Measurements from ENCODE around the gene PLCB4. TPM values are rescaled to one million over a fixed set of nuclear protein-coding genes. Genes with fewer than 3 reads are reported as not detected.

Gene PLCB4
- total RNA-seq, 2 experiments from 2014 or later = 0.06 TPM; not detected in 1

DNA sequence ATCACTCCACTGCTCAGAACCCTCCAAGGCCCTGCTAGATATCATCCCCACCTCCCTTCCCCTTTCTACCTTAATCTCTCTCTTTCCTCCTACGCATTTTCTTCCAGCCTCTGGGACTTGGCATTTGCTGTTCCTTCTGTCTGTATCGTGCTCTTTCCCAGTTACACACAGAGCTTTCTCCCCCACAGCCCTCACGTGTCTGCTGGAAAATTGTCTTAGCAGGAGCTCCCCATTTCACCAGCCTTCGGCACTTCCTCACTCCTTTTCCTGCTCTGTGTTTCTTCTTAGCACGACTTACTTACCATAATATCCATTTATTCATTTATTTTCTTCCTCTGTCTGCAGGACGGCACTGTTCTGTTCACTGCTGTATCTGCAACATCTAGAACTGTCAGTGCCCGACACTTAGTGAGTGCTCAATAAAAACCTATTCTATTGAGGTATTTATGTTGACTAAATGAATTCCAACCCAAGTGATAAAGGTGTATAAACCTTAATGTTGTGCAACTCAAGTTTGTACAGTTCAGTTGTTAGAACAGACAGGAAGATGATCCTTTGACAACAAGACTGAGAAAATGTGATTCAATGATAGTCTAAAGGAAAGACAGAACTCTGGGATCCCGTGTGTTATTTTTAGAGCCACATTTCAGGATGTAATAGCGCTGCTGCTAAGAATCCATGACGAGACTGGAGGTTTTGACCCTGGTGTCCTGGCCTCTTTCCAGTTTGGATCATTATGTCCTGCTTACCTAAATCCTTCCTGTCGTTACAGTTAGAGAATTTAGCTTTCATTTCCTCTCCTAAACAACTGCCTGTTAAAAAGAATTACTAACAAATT is 275.4 kb downstream of the PLCB4 start:
- TF ChIP-seq, protein P1, sequence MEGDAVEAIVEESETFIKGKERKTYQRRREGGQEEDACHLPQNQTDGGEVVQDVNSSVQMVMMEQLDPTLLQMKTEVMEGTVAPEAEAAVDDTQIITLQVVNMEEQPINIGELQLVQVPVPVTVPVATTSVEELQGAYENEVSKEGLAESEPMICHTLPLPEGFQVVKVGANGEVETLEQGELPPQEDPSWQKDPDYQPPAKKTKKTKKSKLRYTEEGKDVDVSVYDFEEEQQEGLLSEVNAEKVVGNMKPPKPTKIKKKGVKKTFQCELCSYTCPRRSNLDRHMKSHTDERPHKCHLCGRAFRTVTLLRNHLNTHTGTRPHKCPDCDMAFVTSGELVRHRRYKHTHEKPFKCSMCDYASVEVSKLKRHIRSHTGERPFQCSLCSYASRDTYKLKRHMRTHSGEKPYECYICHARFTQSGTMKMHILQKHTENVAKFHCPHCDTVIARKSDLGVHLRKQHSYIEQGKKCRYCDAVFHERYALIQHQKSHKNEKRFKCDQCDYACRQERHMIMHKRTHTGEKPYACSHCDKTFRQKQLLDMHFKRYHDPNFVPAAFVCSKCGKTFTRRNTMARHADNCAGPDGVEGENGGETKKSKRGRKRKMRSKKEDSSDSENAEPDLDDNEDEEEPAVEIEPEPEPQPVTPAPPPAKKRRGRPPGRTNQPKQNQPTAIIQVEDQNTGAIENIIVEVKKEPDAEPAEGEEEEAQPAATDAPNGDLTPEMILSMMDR (IDR thresholded peaks at IDR 0.05) = no peak
- no peak for ATAC-seq (ENCODE audit: poor library complexity)
- no peak overlapping the region for H3K27ac ChIP-seq (ENCODE audit: low read depth in 1 of 2, low read length in 2 of 2)
- no peaks in the 10 kb centered on the region for H3K9me3 Mint-ChIP-seq
- H3K36me3 Mint-ChIP-seq (ENCODE audit: low read depth) = no peaks in the 10 kb centered on the region
- H3K27me3 ChIP-seq (ENCODE audit: control insufficient read depth in 1 of 2, insufficient read depth in 2 of 2, low read length in 2 of 2) = no peaks in the 10 kb centered on the region
- no peak overlapping the region for H3K4me3 ChIP-seq (ENCODE audit: low read length)
- H3K27me3 Mint-ChIP-seq = no peaks in the 10 kb centered on the region
- CTCF ChIA-PET = no interaction called here
- H3K27ac Mint-ChIP-seq = no peak overlapping the region
- H3K4me1 Mint-ChIP-seq (ENCODE audit: low read depth) = no peaks in the 10 kb centered on the region
- intact Hi-C loops (cut with DNase I, micrococcal nuclease) = no loop called here
- H3K4me1 ChIP-seq (ENCODE audit: insufficient read depth, low read length) = no peaks in the 10 kb centered on the region
- no peaks in the 10 kb centered on the region for H3K36me3 ChIP-seq (ENCODE audit: insufficient read depth, low read length)
- no peaks in the 10 kb centered on the region for H3K9me3 ChIP-seq (ENCODE audit: control insufficient read depth in 1 of 2, insufficient read depth in 1 of 2, low read length in 2 of 2)
- POLR2A ChIA-PET = no interaction called here
- no peak for DNase-seq
- H3K4me3 Mint-ChIP-seq = no peak overlapping the region

DNA sequence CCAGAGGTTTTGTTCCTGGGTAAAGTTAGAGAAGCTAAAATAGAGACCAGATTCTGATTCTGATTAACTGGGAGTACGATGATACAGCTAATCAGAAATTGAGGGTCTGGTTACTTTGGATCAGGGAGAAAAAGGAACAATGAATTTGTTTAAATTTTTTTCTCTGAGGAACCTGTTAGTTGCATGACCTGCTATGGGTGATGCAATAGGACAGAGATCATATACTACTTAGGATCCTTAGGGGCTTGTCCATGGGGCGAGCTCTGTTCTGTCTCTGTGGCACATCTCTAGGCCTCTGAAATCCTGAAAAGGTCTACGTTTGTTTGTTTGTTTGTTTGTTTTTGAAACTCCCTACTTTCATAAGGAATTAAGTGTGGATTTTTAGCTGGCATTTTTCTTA is 279.4 kb downstream of the PLCB4 start:
- Mint-ChIP-seq H3K4me1 (ENCODE audit: low read depth) (no peaks in the 10 kb centered on the region), H3K4me3 (no peak overlapping the region), H3K27me3 (no peaks in the 10 kb centered on the region), H3K9me3 (no peaks in the 10 kb centered on the region), H3K27ac (no peak overlapping the region), H3K36me3 (ENCODE audit: low read depth) (no peaks in the 10 kb centered on the region)
- H3K4me3 ChIP-seq (ENCODE audit: low read length) = no peak overlapping the region
- no peaks in the 10 kb centered on the region for H3K4me1 ChIP-seq (ENCODE audit: insufficient read depth, low read length)
- no peaks in the 10 kb centered on the region for H3K27me3 ChIP-seq (ENCODE audit: control insufficient read depth in 1 of 2, insufficient read depth in 2 of 2, low read length in 2 of 2)
- POLR2A ChIA-PET = no interaction called here
- intact Hi-C loops (cut with DNase I, micrococcal nuclease) = no loop called here
- CTCF ChIA-PET = no interaction called here
- no peaks in the 10 kb centered on the region for H3K9me3 ChIP-seq (ENCODE audit: control insufficient read depth in 1 of 2, insufficient read depth in 1 of 2, low read length in 2 of 2)
- ATAC-seq (ENCODE audit: poor library complexity) = no peak
- TF ChIP-seq, protein P1 (IDR thresholded peaks at IDR 0.05) = no peak
- no peak overlapping the region for H3K27ac ChIP-seq (ENCODE audit: low read depth in 1 of 2, low read length in 2 of 2)
- no peaks in the 10 kb centered on the region for H3K36me3 ChIP-seq (ENCODE audit: insufficient read depth, low read length)
- DNase-seq = no peak

DNA sequence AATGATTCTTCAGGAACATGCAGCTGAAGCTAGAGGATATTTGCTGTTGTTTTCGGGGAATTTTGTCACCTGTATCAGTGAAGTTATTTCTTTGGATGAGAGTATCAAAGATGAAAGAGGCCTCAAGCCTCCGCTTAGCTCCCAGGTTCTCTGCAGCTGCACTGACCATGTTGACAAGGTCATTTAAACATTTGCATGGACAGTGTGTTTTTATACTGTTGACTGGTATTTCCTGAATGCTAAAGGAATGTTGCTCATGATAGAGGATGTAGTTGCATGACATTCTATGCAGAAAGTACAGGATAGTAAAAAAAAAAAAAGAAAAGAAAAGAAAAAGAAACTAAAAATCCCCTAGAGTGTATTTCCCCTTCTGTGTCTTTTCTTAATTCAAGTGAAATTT is 279.9 kb downstream of the PLCB4 start:
- intact Hi-C loops (cut with DNase I, micrococcal nuclease) = no loop called here
- CTCF ChIA-PET = no interaction called here
- H3K27me3 Mint-ChIP-seq = no peaks in the 10 kb centered on the region

More for the DNA sequence above, 279.9 kb downstream of the PLCB4 start:
- Mint-ChIP-seq H3K36me3 (ENCODE audit: low read depth) (no peaks in the 10 kb centered on the region), H3K4me1 (ENCODE audit: low read depth) (no peaks in the 10 kb centered on the region), H3K4me3 (no peak overlapping the region), H3K9me3 (no peaks in the 10 kb centered on the region), H3K27ac (no peak overlapping the region)
- Histone ChIP-seq H3K4me1 (ENCODE audit: insufficient read depth, low read length) (no peaks in the 10 kb centered on the region), H3K4me3 (ENCODE audit: low read length) (no peak overlapping the region), H3K36me3 (ENCODE audit: insufficient read depth, low read length) (no peaks in the 10 kb centered on the region), H3K9me3 (ENCODE audit: control insufficient read depth in 1 of 2, insufficient read depth in 1 of 2, low read length in 2 of 2) (peaks cover 0 to 4% of the 10 kb centered on the region in 2 experiments), H3K27ac (ENCODE audit: low read depth in 1 of 2, low read length in 2 of 2) (no peak overlapping the region), H3K27me3 (ENCODE audit: control insufficient read depth in 1 of 2, insufficient read depth in 2 of 2, low read length in 2 of 2) (no peaks in the 10 kb centered on the region)
- ATAC-seq (ENCODE audit: poor library complexity) (no peak), DNase-seq (no peak)
- TF ChIP-seq, protein P1 (IDR thresholded peaks at IDR 0.05) = no peak
- POLR2A ChIA-PET = no interaction called here

All from CD4-positive, alpha-beta T cell (primary cell).